GM10248 (cell line): ENCODE data around the gene LRP1.

Source experiments
- CTCF ChIA-PET: fragments of 300-600 bp; sonication (Branson Sonifier 250); formaldehyde crosslinking; extraction: SDS; loops from one replicate; lab custom pipeline; 2021; ENCODE audit warnings: antibody characterized with exemption; lab: Yijun Ruan, JAX
- POLR2A ChIA-PET: fragments of 350-650 bp; sonication (Branson Sonifier 250); formaldehyde crosslinking; extraction: SDS; loops from one replicate; lab custom pipeline; 2020; ENCODE audit warnings: antibody characterized with exemption; lab: Yijun Ruan, JAX
- DNase-seq: peaks from one replicate; pipeline ENCODE4 v3.0.0; 2012; ENCODE audit errors: extremely low spot score
- TF ChIP-seq, protein P1 (sequence below): IDR thresholded peaks from 2 replicates; pipeline ENCODE4 v1.5.1; 2012; ENCODE audit warnings: mild to moderate bottlenecking, low read depth; ENCODE audit errors: extremely low read depth, missing control alignments, control extremely low read depth

The LRP1 gene

DNA sequence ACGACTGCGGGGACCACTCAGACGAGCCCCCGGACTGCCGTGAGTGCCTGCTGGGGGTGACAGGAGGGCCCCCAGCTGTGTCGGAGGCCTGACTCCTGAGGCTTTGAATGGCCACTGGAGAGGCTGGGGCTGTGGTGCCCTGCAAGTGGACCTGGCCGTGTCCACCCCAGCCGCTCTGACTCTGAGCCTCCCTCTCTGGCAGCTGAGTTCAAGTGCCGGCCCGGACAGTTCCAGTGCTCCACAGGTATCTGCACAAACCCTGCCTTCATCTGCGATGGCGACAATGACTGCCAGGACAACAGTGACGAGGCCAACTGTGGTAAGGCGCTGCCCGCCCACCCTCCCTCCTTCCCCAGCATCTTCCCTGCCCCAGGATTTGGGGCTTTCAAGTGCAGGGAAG is 72.2 kb downstream of the LRP1 start:
- CTCF ChIA-PET, result no interaction called here
- POLR2A ChIA-PET, result no interaction called here
- TF ChIP-seq, protein P1, sequence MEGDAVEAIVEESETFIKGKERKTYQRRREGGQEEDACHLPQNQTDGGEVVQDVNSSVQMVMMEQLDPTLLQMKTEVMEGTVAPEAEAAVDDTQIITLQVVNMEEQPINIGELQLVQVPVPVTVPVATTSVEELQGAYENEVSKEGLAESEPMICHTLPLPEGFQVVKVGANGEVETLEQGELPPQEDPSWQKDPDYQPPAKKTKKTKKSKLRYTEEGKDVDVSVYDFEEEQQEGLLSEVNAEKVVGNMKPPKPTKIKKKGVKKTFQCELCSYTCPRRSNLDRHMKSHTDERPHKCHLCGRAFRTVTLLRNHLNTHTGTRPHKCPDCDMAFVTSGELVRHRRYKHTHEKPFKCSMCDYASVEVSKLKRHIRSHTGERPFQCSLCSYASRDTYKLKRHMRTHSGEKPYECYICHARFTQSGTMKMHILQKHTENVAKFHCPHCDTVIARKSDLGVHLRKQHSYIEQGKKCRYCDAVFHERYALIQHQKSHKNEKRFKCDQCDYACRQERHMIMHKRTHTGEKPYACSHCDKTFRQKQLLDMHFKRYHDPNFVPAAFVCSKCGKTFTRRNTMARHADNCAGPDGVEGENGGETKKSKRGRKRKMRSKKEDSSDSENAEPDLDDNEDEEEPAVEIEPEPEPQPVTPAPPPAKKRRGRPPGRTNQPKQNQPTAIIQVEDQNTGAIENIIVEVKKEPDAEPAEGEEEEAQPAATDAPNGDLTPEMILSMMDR, result no peak
- no peak for DNase-seq

DNA sequence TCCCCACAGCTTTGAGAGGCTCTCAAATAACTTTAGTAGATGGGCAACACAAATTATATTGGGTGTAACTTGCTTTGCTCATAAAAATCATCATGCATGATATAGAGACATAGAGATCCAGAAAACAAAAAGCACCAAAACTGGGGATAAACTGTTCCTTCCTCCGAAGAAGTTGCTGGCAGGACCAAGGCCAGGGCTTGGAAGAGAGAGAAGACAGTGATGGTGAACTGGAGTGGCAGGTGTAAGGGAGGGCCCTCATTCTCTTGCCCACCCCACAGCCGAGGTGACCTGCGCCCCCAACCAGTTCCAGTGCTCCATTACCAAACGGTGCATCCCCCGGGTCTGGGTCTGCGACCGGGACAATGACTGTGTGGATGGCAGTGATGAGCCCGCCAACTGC is 72.9 kb downstream of the LRP1 start:
- POLR2A ChIA-PET, result no interaction called here
- TF ChIP-seq, protein P1, result no peak
- CTCF ChIA-PET, result interaction anchor here (1.2 kb wide), 1 partner anchor 13 kb away, joined by 4 read pairs; no protein-coding TSS in a partner anchor
- DNase-seq, result no peak

DNA sequence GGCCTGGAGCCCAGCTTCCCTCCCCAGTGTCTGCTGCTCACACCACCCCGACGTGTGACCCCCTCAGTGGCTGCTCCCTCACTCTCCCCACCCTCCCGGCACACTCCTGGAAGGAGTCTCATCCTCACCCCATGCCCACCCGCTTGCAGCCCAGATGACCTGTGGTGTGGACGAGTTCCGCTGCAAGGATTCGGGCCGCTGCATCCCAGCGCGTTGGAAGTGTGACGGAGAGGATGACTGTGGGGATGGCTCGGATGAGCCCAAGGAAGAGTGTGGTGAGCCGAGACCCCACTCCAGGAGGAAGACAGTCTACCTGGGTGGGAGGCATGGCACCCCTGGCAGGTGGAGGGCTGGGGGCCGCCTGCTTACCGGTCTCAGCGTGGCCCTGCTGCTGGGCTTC is 73.3 kb downstream of the LRP1 start:
- ChIA-PET POLR2A (no interaction called here), CTCF (interaction anchor here (1.2 kb wide), 1 partner anchor 13 kb away, joined by 4 read pairs; no protein-coding TSS in a partner anchor)
- no peak for DNase-seq
- TF ChIP-seq, protein P1, result no peak

DNA sequence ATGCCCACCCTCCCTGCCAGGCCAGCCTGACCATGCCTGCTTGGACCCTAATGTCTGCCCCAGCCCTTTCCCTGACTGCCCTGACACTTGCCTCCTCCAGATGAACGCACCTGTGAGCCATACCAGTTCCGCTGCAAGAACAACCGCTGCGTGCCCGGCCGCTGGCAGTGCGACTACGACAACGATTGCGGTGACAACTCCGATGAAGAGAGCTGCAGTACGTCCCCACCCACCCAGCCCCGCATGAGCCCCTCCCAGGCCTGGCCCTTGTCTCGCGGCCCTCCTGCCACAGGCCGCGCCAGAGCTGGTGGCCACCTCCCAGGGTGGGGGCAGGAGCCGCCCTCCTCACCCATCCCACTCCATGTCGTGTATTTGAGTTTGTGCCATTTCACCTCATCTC is 74.0 kb downstream of the LRP1 start:
- ChIA-PET POLR2A (no interaction called here), CTCF (interaction anchor here (1.2 kb wide), 1 partner anchor 12 kb away, joined by 4 read pairs; no protein-coding TSS in a partner anchor)
- no peak for DNase-seq
- TF ChIP-seq, protein P1, result no peak

DNA sequence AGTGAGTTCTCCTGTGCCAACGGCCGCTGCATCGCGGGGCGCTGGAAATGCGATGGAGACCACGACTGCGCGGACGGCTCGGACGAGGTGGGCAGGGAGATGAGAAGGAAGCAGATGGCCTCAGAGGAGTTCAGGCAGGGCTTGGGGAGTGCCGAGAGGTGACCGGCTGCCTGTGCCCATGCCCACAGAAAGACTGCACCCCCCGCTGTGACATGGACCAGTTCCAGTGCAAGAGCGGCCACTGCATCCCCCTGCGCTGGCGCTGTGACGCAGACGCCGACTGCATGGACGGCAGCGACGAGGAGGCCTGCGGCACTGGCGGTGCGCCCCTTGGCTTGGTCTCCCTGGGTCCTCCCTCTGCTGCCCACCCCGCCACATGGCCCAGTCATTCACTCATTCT is 74.9 kb downstream of the LRP1 start:
- DNase-seq, result no peak
- TF ChIP-seq, protein P1, result no peak
- CTCF ChIA-PET, result no interaction called here
- POLR2A ChIA-PET, result no interaction called here

DNA sequence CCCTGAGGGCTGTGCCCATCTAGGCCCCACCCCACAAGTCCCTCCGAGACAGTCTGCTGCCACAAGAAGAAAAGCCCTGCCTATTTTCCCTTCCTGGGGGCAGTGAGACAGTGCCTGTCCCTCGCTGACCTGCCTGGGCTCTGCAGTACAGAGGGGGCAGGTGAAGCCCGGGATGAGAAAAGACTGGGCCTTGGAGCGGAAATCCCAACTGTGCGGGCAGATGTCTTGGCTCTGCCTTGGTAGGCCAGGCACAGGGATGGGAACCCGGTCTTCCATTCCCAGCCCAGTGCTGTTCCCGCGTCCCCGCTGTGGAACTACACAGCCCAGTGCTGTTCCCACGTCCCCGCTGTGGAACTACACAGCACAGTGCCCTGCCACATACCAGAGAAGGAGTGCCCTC is 75.5 kb downstream of the LRP1 start:
- CTCF ChIA-PET, result no interaction called here
- POLR2A ChIA-PET, result no interaction called here
- TF ChIP-seq, protein P1, result no peak
- no peak for DNase-seq
